Subcutaneous adipose tissue (tissue), 4 donors: ENCODE results near the gene SERPINA5. TPM values are rescaled to one million over a fixed set of nuclear protein-coding genes. Genes with fewer than 3 reads are reported as not detected.

Source experiments
- CTCF ChIP-seq: fragments of 450-650 bp; IDR thresholded peaks from one replicate; pipeline ENCODE4 v1.5.1; 2016; ENCODE audit warnings: low read depth, mild to moderate bottlenecking, control low read depth, antibody characterized with exemption, moderate library complexity
- total RNA-seq, 4 donors: library from RNA; depleted of rRNA; stranded (reverse); fragments of >200 nt; gene quantifications; one replicate each; pipeline ENCODE4 v1.1.0, GENCODE V29; 2016

Gene SERPINA5
- total RNA-seq, 4 donors from 2014 or later: 2.0 to 5.5 (median 3.2) TPM

GRCh38 chr14:94605361-94605760 is 24.1 kb downstream of the SERPINA5 start:
- TF ChIP-seq CTCF: no peak

- no peak for TF ChIP-seq CTCF
Observed at GRCh38 chr14:94611179-94611578, 30.0 kb downstream of the SERPINA5 start.

GRCh38 chr14:94612174-94612573 is 30.9 kb downstream of the SERPINA5 start, which contains the start of gene SERPINA3:
TSS of gene SERPINA3 (plus strand) at chr14:94612391. CDS start at chr14:94614442, 2,051 bp downstream.
- no peak for TF ChIP-seq CTCF

- no peak for TF ChIP-seq CTCF
Observed at GRCh38 chr14:94612580-94613554, 31.6 kb downstream of the SERPINA5 start.

GRCh38 chr14:94613720-94614644 is 32.8 kb downstream of the SERPINA5 start:
- no peak for TF ChIP-seq CTCF

- no peak for TF ChIP-seq CTCF
Observed at GRCh38 chr14:94614802-94615201, 33.6 kb downstream of the SERPINA5 start.
